HepG2 (cell line): ENCODE measurements around the gene OTUD7B. TPM values are rescaled to one million over a fixed set of nuclear protein-coding genes. Genes with fewer than 3 reads are reported as not detected.

Source experiments
- ARID3A ChIP-seq: IDR thresholded peaks from 2 replicates; pipeline ENCODE4 v1.6.1; 2012; ENCODE audit warnings: low read depth, low read length, improper control_type of control experiment
- CTCF ChIP-seq: sonication (generic); formaldehyde crosslinking; IDR thresholded peaks from 2 replicates; pipeline ENCODE4 v1.5.0; 2020; ENCODE audit warnings: mild to moderate bottlenecking, missing genetic modification reagents, moderate library complexity
- DNMT3B ChIP-seq: conservative IDR thresholded peaks from 2 replicates; pipeline ENCODE4 v1.6.1; 2016; ENCODE audit warnings: missing biosample characterization, control low read depth
- ETS1 ChIP-seq: sonication (generic); formaldehyde crosslinking; IDR thresholded peaks from 2 replicates; pipeline ENCODE4 v1.4.0; 2020; ENCODE audit warnings: missing genetic modification reagents
- KDM4B ChIP-seq: sonication (generic); formaldehyde crosslinking; IDR thresholded peaks from 2 replicates; pipeline ENCODE4 v1.4.0; 2020; ENCODE audit warnings: missing genetic modification reagents
- NFATC3 ChIP-seq: sonication (generic); formaldehyde crosslinking; IDR thresholded peaks from 2 replicates; pipeline ENCODE4 v1.5.1; 2020; ENCODE audit warnings: mild to moderate bottlenecking, missing genetic modification reagents
- NPAS2 ChIP-seq: sonication (generic); formaldehyde crosslinking; IDR thresholded peaks from 2 replicates; pipeline ENCODE4 v1.8.0; 2022; ENCODE audit warnings: mild to moderate bottlenecking, missing genetic modification reagents, borderline replicate concordance
- NR2F2 ChIP-seq: IDR thresholded peaks from 2 replicates; pipeline ENCODE4 v1.6.1; 2012; ENCODE audit warnings: low read depth, inconsistent platforms, borderline replicate concordance
- SNRNP70 ChIP-seq: fragments of 200-400 bp; formaldehyde crosslinking; IDR thresholded peaks from 2 replicates; pipeline ENCODE4 v1.6.1; 2017; ENCODE audit warnings: mild to moderate bottlenecking, low read depth, low read length, moderate library complexity
- THAP7 ChIP-seq: sonication (generic); formaldehyde crosslinking; IDR thresholded peaks from 2 replicates; pipeline ENCODE4 v1.8.1; 2023; ENCODE audit warnings: mild to moderate bottlenecking, missing genetic modification reagents
- ZBTB38 ChIP-seq: sonication (generic); formaldehyde crosslinking; IDR thresholded peaks from 2 replicates; pipeline ENCODE4 v1.5.1; 2020; ENCODE audit warnings: mild to moderate bottlenecking, missing genetic modification reagents
- ZFP41 ChIP-seq: sonication (generic); formaldehyde crosslinking; IDR thresholded peaks from 2 replicates; pipeline ENCODE4 v1.4.0; 2020; ENCODE audit warnings: mild to moderate bottlenecking, missing genetic modification reagents, borderline replicate concordance
- ZNF407 ChIP-seq: sonication (generic); formaldehyde crosslinking; IDR thresholded peaks from one replicate; pipeline ENCODE4 v1.5.1; 2020; ENCODE audit warnings: mild to moderate bottlenecking, missing genetic modification reagents; ENCODE audit errors: not compliant biosample characterization
- ZNF607 ChIP-seq: sonication (generic); formaldehyde crosslinking; IDR thresholded peaks from 2 replicates; pipeline ENCODE4 v1.5.1; 2020; ENCODE audit warnings: missing genetic modification reagents, mild to moderate bottlenecking, borderline replicate concordance
- ZNF773 ChIP-seq: sonication (generic); formaldehyde crosslinking; IDR thresholded peaks from 2 replicates; pipeline ENCODE4 v1.4.0; 2020; ENCODE audit warnings: missing genetic modification reagents, borderline replicate concordance
- polyA plus RNA-seq, 8 experiments: library from polyadenylated mRNA; depleted of rRNA in 3 of 8; stranded (reverse) in 7 of 8; unstranded in 1 of 8; fragments of >200 nt; fragmentation: Illumina TruSeq in 4 of 8; extraction: Trizol in 4 of 8; gene quantifications; 2 replicates each; pipeline versions ENCODE4 v1.2.1 to v1.2.3, GENCODE V29; 2011 to 2016; ENCODE audit warnings: low read depth in 4 of 8, missing spikeins in 1 of 8, mixed read lengths in 1 of 8; ENCODE audit not compliant: insufficient read depth in 1 of 8
- total RNA-seq, 5 experiments: library from RNA; depleted of rRNA; stranded (reverse); fragments of >200 nt; fragmentation: Illumina TruSeq; extraction: Trizol; gene quantifications; 2 replicates each; pipeline ENCODE4 v1.2.3, GENCODE V29; 2016; ENCODE audit warnings: low read depth in 1 of 5

Gene OTUD7B
- total and polyA plus RNA-seq, 2 of the 13 experiments (the other 11 are each of a cell fraction or from before 2014, with no cell fraction given), result 5.1 to 11.2 TPM

GRCh38 chr1:150009604-150010392, 728 bp downstream of the OTUD7B start (continued):
- TF ChIP-seq ZNF407 (CRISPR knock-in tag) (no peak), KDM4B (no peak), ETS1 (CRISPR knock-in tag) (no peak), NR2F2 (no peak), CTCF (CRISPR knock-in tag) (no peak), ZNF773 (CRISPR knock-in tag) (no peak), NFATC3 (no peak), THAP7 (CRISPR knock-in tag) (no peak), NPAS2 (CRISPR knock-in tag) (no peak), ZNF607 (CRISPR knock-in tag) (no peak), SNRNP70 (no peak), ARID3A (no peak), ZFP41 (no peak), DNMT3B (CRISPR knock-in tag) (no peak), ZBTB38 (CRISPR knock-in tag) (no peak)
